22Rv1 (cell line): ENCODE measurements around the gene XPNPEP1.

Experiments used
- CTCF ChIP-seq: fragments of 450-650 bp; IDR thresholded peaks from 2 replicates; pipeline ENCODE4 v1.5.1; 2017; ENCODE audit warnings: mild to moderate bottlenecking
- ZFX ChIP-seq: fragments of 450-650 bp; IDR thresholded peaks from 2 replicates; pipeline ENCODE4 v1.6.1; 2017; ENCODE audit warnings: antibody characterized with exemption, borderline replicate concordance

DNA sequence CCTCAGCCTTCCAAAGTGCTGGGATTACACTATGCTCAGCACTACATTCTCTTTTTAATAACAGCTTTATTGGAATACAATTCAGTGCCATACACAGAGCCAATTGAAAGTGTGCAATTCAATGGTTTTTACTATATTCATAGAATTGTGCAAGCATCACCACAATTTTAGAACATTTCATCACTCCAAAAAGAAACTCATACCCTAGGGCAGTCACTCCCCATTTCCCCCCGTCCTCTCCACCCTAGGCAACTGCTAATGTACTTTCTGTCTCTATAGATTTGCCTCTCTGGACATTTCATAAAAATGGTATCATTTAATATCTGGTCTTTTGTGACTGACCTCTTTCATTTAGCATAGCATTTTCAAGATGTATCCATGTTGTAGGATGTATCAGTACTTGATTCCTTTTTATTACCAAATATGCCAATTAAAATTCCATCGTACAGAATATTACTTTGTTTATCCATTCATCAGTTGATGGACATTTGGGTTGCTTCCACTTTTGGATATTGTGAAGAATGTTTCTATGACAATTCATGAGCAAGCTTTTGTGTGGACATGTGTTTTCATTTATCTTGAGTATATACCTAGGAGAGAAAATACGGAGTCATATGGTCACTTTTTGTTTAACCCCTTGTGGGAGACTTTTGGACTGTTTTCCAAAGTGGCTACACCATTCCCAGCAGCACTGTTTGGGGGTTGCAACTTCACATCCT lies 6.3 kb upstream of the XPNPEP1 start:
- TF ChIP-seq CTCF = no peak
- TF ChIP-seq ZFX = no peak
